GM18861 (cell line): ENCODE data around the gene LGR4.

Experiments used
- ATAC-seq: cut with Tn5 transposase; IDR thresholded peaks from one replicate; pipeline ENCODE4 v1.9.1; 2021; ENCODE audit not compliant: unreplicated experiment

Gene LGR4

DNA sequence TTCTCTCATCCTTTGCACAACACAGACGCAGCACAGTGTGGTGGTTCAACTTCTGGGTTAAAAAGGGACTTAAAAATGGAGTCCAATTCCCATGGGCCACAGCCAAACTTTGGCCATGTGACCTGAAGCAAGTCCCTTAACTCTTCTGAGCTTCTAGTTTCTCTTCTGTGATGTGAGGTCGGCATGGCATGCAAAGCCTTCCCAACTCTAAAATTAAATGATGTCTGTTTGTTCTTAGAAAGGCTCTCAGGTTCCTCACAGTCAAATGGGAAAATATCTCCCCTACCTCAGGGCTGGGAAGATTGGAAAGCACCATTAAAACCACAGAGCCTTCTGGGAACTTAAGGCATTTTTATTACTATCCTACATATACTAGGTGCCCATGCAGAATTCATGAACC is 38.8 kb downstream of the LGR4 start:
- no peak for ATAC-seq

DNA sequence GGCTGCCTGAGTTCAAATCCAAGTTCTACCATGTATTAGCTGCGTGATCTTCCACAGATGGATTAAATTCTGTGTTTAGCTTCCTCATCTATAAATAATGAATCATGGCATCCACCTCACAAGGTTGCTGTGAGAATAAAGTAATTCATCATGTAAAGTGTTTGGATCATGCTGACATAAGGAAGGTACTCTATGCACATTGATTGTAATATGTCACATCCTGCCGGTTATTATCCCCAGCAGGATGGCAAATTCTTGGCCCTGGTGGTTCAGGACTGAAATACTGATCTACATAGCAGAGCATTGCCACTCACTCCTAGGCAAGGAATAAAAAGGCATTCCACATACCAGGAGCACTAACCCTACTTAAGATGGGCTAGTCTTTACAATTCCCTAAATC is 40.8 kb downstream of the LGR4 start:
- no peak for ATAC-seq

DNA sequence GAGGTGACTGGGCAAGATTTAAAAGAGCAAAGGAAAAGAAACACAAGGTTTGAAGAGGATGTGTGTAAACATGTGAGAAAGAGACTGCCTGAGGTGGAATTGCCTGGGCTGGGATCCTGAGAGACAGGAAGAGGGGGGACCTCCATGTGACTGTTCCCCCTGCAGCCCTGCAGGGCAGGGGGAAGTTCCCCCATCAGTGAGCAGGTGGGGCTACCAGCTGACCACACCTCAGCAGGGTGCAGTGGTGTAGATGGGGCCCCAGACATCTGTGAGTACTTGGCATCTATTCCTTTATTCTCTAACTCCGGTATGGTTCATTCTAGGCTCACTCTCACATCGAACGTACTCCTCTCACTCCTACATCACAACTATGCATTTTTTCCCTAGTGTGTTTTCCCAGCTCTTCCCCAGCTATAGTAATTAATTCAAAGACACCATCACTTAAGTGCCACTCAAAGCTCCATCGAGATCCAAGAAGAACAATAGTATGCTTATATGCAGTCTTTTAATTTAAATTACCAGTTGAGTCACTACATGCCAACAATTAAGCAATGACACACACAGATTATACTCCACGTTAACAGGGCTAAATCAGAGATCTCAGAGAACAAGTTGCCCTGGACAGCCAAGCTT is 42.7 kb downstream of the LGR4 start:
- ATAC-seq, result no peak

DNA sequence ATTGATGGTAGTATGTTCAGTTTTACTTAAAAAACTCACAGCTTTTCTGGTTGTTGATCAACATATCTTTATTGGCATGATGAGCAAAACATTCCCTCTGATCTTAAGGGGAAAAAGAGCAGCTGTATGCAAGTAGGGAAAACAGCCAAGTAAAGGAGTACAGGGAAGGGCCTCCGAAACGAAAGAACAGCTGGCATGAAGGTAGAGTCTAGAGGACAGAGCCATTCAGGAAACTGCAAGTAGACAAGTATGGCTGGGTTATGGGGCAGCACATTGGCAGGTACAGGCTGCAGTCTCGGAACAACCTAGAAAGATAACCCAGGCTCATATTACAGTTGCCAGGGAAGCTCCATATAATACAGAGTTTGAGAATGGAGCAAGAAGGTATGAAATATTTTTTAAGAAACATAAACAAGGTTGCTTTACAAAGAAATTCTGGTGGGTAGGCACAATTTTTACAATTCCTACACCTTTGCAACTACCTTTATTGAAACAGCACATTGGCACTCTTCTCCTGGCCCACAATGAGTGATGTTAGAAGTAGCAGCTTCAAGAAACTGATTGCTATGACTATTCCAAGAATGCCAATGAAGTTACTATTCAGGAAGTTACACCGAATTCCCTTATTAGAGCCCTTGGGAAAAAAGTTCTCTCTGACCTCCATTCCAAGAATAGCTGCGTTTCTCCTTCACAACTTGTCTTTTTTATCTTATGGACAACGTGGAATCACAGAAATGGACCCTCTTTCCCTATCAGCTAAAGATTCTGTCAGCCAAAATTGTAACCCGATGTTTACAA is 45.2 kb downstream of the LGR4 start:
- ATAC-seq, result no peak

DNA sequence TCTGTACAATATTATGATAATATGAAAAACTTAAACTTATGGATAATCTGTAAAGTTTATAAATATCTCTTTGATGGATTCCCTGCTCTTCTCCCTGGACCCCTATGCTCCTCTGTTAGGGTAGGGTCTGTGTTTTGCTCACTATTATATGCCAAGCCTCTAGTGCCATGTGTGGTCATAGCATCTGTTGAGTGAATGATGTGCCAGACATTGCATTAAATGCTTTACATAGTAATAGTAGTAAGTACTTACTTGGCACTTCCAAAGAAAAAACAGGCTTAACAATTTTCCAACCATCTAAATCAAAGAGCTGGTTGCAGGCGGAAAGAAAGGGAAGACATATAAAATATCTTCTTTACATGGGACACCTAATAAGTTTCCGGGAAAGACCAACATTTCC is 46.8 kb downstream of the LGR4 start:
- ATAC-seq, result no peak

DNA sequence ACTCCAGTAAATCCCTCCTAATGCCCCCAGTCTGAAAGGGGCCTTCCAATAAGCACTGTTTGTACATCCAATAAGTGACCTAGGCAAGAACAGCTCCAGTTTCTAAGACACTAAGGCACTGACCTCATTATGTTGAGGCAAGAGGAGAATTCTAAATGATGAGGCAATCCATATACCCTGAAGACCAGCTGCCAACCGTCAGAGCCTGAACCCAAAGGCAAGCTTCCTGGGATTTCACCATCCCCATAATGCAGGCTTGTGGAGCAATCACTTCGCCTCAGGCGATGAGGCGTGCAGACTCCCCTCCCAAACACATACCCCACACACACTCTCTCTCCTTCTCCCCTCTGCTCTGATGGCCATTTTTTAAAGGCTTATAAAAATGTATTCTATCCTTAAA is 49.5 kb downstream of the LGR4 start:
- ATAC-seq, result no peak

DNA sequence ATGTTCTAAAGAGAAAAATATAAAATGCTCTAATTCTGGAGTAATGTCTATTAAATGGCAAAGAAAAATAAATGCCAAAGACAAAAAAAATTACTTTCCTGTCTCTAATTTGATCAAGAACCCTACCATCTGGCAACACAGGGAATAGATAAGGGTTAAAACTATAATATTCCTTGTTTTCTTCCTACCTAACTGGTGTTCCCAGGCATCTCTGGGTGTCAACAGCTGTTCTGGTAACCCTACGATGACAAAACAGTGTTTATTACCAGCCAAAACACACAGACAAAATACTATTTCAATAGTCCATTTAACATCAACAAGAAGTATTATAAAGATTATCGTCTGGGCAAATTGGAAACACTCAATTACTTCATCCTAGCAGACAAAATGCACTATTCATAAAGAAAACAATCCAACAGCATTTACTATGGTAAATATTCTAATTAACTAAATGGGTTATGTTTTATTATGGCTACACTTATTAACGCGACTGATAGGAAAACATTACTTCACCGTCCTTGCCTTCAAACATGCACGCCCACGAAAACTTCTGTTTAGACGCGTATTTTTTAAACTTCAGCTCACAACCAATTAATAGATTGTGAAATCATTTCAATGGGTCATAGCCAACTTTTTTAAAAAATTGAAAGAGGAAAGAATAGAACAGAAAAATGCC is 50.6 kb downstream of the LGR4 start:
- no peak for ATAC-seq

DNA sequence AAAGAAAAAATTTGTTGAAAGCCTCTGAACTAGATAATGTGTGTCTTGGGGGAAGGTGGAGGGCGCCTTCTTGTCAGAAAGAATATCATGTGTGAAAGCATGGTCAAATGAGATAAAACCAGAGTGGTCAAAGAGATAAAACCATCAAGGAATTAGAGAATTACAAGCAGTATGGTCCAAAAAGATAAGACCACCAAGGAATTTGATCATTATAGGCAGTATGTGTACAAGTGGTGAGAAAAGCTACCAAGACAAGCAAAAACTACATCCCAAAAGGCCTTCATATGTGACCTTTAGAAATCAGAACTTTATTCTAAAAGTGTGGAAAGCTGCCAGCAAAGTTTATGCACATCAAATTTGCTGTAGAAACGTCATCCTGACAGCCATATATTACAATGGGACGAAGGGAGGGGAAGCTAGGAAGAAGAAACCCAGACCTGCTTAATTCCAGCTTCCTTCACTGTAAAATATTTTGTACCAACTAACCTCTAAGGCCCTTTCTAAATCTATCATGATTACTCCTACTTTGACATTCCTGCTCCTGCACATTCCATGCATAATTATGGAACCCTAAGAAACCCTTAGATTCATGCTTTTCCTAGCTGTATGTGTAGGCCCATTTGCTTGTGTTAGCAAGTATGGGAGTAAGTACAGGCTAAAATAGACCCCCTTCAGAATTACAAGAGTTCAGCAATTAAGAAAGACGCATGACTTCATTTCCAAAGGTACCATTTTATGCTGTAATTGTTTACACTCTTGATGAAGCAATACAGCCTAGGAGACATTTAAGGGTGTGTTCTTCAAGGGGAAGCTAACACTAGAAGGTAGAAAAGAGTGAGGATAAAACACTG is 51.6 kb downstream of the LGR4 start:
- ATAC-seq, result no peak

DNA sequence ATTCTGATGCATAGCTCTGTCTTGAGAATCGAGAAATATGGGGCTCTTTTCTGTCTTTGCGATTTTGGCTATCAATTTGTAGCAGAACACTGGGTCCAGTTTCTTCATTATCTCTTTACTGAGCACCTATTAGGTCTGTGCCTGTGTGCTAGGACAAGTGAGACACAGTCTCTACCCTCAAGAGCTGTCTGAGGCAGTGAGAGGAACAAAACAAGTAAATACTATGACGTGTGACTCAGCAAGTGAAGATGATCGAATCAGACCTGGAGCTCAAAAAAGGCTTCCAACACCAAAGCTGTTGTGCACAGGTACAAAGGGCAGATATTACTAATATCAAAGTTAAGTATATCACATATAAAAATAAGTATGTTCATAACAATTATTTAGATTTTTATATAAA is 52.4 kb downstream of the LGR4 start:
- no peak for ATAC-seq

DNA sequence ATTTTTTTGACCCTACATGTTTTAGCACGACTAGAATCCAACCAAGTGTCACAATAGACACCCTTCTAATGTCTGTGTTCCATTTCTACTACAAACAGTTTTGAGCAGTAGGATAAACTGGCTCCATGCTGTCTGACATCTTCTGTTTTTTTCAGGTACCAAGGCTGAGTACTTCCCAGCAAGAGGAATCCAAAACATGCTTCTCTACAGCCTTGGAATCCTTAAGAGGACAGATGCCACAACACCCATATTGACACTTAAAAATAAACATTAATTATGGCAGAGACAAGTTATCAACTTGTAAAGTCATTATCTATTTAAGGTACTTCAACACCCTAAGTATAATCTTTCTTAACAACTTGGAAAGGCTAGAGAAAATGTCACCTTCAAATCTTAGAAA is 54.2 kb downstream of the LGR4 start:
- no peak for ATAC-seq

DNA sequence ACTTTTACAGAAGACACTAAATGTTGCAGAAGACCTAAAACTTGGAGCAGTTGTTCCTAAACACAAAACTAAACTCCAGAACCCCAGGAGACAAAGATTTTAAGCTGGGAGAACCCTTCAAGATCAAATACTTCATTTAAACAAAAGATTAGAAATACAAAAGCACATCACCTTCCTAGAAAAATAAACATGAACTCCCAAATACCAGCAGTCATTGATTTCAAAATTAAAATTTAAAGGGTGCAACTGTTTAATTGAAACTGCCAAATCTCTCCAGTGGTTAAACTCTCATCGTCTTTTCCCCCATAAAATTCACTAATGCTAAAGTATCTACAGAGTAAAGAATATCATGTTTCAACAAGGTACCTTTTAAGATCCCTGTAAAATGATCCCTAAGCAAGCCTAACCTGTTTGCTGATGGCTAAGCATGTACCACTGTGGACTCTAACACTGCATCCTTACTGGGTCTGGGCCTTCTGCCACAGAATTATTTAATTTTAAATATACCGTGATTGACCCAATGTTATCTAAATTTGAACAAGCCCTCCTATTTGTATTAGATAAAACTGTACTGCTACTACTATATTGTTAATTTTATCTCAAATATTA is 55.9 kb downstream of the LGR4 start:
- ATAC-seq, result no peak

DNA sequence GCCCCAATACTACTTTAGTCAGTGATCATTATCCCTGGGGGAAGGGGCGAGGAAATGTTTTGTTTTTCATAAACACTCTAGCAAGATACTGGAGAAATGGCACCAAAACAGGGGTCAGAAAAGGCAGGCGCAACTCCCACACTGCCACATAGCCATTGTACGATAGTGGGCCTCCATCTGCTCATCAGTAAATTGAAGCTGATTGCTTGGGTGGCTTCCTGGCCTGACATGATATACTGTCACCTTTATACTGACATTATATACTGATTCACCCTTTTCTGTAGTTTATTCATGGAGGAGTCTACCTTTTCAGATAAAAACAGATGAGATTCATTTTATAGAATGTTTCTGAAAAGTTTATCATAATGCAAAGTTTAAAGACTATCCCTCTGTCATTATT is 57.9 kb downstream of the LGR4 start:
- no peak for ATAC-seq

DNA sequence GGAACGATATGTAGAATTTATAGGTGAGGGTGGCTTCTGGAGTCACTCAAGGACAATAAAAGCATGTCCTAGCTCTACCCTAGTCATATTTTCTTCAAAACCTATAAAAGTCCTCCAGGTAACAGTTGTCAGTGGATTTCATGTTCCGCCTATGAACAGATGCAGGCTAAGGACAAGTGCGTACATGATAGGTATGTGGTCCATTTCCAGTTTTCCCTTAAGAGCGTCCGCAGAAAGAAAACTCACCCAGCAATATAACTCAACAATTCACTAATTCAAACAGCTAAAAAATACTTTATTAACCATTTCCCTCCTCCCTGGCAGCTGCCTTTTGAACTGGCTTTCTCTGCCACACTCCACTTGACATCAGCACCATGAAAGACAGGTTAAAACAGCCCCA is 59.4 kb downstream of the LGR4 start:
- ATAC-seq, result no peak

DNA sequence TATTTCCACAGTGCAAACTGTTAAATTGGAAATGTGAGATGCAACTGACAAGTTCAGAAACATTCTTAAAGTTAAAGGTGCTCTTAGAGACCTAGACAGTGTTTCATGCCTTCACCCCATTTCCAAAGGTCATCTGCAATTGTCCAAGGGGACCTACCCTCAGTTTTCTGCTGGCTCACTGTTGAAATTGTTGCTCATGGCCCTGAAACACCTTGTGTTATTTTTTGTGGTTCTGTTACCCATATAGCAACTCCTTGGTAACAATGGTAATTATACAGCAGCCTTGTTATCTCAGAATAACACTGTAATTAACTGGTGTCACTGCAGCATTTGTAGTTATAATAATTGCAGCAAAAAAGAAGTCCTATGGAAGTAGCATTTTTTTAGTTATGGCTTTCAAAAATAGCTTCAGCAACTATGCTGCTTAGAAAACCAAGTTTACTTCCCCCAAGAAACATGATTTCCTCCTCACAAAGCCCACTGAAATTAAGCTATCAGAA is 60.3 kb downstream of the LGR4 start:
- ATAC-seq, result no peak

DNA sequence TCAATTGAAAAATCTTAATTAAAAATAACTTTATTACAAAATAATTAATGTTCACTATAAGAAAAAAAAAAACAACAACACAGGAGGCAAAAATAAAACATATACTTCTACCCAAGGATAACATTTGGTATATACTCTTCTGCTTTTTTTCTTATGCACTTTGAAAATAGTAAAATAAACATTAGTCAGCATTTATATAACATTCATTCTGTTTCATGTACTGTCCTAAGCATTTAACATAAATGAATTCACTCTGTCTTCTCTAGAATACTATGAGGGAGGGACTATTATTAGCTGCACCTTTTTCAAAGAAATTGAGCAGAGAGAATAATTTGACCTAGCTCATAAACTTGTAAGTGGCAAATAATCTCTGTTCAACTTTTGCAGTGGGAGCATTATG is 61.3 kb downstream of the LGR4 start:
- no peak for ATAC-seq

DNA sequence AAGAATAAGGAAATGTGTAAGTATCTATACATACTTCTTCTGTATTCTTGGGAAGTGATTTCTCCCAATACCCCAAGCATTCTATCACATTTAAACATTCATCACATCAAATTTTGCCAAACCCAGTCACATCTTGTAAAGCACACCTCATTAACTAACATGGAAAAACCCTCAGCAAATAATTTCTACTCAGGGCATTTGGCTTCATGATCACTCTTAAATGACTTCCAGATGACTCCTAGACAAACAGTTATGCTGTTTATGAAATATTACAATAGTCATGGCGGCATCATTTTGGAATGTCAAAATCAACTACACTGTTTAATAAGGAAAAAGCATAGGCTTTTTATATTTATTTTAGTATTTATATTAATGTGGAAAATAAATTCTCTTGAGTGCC is 62.3 kb downstream of the LGR4 start:
- ATAC-seq, result no peak

DNA sequence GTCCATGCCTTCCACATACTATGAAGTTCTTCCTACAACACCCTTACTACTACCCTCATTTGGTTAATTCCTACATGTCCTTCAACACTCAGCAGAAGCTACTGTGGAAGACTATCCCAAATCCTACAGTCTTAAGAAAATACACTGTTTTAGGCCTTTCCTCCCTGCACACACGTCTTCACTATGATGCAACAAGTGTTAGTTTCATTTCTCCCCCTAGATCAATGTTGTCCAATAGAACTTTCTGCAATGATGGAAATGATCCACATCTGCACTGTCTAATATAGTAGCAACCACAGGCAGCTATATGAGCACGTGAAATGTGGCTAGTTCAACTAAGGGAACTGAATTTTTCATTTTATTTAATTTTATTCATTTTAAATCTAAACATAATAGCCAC is 62.8 kb downstream of the LGR4 start:
- ATAC-seq, result no peak

DNA sequence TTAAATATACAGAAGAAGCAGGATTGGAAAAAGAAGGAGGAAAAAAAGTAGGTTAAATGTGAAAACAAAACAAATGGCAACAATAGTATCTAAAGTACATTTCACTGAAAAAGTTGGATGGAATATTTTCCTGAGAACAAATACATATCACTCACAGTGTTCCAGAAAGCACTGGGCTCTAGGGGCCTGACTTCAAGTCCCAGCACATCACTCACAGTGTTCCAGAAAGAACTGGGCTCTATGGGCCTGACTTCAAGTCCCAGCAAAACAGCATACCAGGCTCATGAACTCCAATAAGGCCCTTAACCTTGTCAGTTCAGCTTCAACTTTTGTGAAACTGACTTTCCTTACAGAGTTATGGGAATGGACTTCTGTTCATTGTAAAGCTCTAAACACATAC is 63.5 kb downstream of the LGR4 start:
- ATAC-seq, result no peak

DNA sequence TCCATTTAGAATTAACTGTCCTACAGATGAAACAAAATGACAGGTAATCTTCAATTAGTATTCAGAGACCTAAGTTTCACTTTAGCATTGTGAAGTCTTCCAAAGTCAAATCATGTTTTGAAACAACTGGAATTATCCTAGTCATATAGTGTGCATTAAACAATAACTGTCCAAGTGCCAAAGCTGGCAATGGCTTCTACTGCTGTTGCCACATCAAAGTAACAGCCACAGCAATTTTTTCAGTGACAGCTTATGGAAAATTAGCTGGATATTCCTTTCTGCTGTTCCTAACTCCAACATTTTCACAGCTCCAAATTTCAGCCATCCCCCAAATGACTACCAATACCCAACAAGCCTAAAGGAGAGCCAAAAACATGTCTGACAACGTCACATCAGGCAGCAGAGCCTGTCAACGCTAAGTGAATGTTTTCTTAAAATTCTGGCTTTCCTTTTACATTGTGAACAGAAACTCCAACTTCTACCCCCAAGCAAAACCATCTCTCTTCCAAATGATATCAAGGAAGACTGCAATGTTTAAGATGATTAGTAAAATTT is 64.3 kb downstream of the LGR4 start:
- ATAC-seq, result no peak

DNA sequence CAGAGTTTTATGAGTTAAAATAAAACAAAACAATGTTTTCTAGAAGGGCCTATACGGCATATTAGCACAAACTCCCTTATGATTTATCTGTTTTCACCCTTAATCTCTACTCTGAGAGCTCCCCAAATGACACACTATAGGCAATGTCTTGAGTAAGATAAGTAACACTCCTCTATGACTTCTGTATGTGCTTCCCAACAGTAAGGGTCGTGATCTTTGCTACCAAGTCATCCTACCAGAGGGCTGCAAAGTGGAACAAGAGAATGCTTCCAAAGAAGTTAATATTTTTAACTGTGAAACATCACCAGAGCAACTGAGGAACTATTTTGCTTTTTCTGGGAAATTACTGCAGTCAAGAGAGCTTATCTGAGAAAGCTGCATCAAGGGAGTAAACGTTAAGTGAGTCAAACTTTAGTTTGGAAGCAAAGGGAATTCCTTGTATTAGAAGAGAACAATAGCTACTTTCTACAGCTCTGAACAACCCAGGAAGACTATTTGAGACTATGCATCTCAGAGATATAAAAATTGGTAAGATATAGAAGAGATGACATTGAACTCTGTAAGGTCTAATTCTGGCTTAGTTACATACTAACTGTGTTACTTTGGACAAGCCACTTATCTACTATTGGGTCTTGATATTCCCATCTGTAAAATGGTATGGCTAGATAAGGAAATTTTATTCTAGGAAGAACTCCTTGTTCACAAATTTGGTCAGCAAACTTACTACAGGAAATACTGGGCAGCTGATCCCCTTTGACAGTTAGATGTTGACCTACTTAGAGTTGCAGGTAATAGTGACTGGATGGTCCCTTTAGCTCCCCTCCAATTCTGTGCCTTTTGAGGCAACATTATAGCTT is 65.9 kb downstream of the LGR4 start:
- ATAC-seq, result no peak
